Measurements from ENCODE around the gene FBXO24. TPM values are rescaled to one million over a fixed set of nuclear protein-coding genes. Genes with fewer than 3 reads are reported as not detected.

The FBXO24 gene
- total RNA-seq, 4 donors from 2014 or later: 0.34 to 0.44 TPM; not detected in 2

DNA sequence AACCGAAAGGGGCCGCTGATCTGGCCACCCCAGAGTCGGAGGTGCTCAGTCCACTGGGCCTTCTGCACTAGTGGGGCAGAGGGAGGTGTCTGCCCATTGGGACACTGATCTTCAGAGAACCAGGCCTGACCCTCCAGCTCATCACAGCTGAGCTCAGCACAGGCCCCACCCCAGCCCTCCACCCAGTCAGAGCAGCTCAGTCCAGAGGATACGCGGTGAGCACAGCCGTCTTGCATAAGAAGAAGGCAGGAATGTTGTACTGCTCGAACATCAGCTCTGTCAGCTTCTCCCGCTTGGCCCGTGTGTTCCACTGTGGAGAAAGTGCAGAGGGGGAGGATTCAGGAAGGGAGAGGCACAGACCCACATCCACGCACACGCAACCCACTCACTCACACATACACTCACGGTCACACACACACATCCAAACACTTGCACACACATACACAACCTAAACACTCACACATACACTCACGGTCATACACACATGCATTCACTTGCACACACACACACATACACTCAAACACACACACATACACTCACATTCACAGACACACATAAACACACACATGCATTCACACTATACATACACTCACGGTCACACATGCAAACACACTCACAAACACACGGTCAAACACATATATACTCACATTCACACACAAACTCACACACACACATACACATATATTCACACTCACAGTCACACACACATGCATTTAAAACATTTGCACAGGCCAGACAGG is 63.9 kb downstream of the FBXO24 start:
- TF ChIP-seq, protein P1, sequence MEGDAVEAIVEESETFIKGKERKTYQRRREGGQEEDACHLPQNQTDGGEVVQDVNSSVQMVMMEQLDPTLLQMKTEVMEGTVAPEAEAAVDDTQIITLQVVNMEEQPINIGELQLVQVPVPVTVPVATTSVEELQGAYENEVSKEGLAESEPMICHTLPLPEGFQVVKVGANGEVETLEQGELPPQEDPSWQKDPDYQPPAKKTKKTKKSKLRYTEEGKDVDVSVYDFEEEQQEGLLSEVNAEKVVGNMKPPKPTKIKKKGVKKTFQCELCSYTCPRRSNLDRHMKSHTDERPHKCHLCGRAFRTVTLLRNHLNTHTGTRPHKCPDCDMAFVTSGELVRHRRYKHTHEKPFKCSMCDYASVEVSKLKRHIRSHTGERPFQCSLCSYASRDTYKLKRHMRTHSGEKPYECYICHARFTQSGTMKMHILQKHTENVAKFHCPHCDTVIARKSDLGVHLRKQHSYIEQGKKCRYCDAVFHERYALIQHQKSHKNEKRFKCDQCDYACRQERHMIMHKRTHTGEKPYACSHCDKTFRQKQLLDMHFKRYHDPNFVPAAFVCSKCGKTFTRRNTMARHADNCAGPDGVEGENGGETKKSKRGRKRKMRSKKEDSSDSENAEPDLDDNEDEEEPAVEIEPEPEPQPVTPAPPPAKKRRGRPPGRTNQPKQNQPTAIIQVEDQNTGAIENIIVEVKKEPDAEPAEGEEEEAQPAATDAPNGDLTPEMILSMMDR (IDR thresholded peaks at IDR 0.05; ENCODE audit: low read depth): no peak

Small RNA genes lying within 50 kb of the gene (small RNA-seq; reads per million reads assigned to genes)
- not detected for gene SAP25

Other genes with a start within 250 kb of the FBXO24 start
- gene PILRB, start 228.2 kb upstream of the FBXO24 start, total RNA-seq: 100 to 1,000 TPM in 1 of 4 donors, 10 to 100 TPM in 3; 21.8 to 154 (median 34.0) TPM
- gene PILRA, start 212.8 kb upstream of the FBXO24 start, total RNA-seq: 10 to 100 TPM in 2 of 4 donors, 1 to 10 TPM in 2; 8.0 to 44.2 (median 9.9) TPM
- gene ZCWPW1, start 157.6 kb upstream of the FBXO24 start, total RNA-seq: 10 to 100 TPM in 1 of 4 donors, 1 to 10 TPM in 3; 6.0 to 11.1 (median 8.0) TPM
- gene MEPCE, start 156.5 kb upstream of the FBXO24 start, total RNA-seq: 10 to 100 TPM; 21.2 to 28.6 (median 22.3) TPM
- gene PPP1R35, start 149.8 kb upstream of the FBXO24 start, total RNA-seq: 10 to 100 TPM; 11.1 to 26.4 (median 18.4) TPM
- gene SPACDR, start 122.1 kb upstream of the FBXO24 start, total RNA-seq: under 1 TPM in 1 of 4 donors, not detected in 3; 0.68 TPM
- 10 to 100 TPM; 17.0 to 35.6 (median 19.1) TPM for gene TSC22D4, start 107.1 kb upstream of the FBXO24 start, total RNA-seq
- gene NYAP1, start 102.4 kb upstream of the FBXO24 start, total RNA-seq: under 1 TPM in 2 of 4 donors, not detected in 2; 0.17 to 0.22 TPM
- 10 to 100 TPM in 2 of 4 donors, 1 to 10 TPM in 2; 3.4 to 24.3 (median 7.1) TPM for gene AGFG2, start 47.1 kb upstream of the FBXO24 start, total RNA-seq
- under 1 TPM in 1 of 4 donors, not detected in 3; 0.66 TPM for gene SAP25, start 12.4 kb upstream of the FBXO24 start, total RNA-seq
- 10 to 100 TPM; 28.0 to 73.6 (median 51.3) TPM for gene LRCH4, start 199 bp upstream of the FBXO24 start, total RNA-seq
- gene PCOLCE, start 16.0 kb downstream of the FBXO24 start, total RNA-seq: 10 to 100 TPM; 10.3 to 58.6 (median 27.8) TPM
- 10 to 100 TPM in 2 of 4 donors, 1 to 10 TPM in 2; 4.8 to 15.3 (median 11.7) TPM for gene MOSPD3, start 26.2 kb downstream of the FBXO24 start, total RNA-seq
- gene TFR2, start 55.2 kb downstream of the FBXO24 start, total RNA-seq: under 1 TPM in 3 of 4 donors, not detected in 1; 0.49 to 0.94 (median 0.88) TPM
- not detected for gene ACTL6B, start 70.1 kb downstream of the FBXO24 start, total RNA-seq
- gene GNB2, start 87.4 kb downstream of the FBXO24 start, total RNA-seq: 100 to 1,000 TPM; 148 to 232 (median 186) TPM
- gene GIGYF1, start 107.9 kb downstream of the FBXO24 start, total RNA-seq: 10 to 100 TPM in 3 of 4 donors, 1 to 10 TPM in 1; 9.0 to 44.3 (median 20.0) TPM
- 10 to 100 TPM; 14.1 to 32.8 (median 19.4) TPM for gene POP7, start 119.8 kb downstream of the FBXO24 start, total RNA-seq
- gene EPO, start 134.1 kb downstream of the FBXO24 start, total RNA-seq: not detected
- gene ZAN, start 147.3 kb downstream of the FBXO24 start, total RNA-seq: not detected
- gene EPHB4, start 241.2 kb downstream of the FBXO24 start, total RNA-seq: 10 to 100 TPM in 3 of 4 donors, 1 to 10 TPM in 1; 9.5 to 53.7 (median 14.7) TPM

Measured in subcutaneous adipose tissue (tissue), 4 donors.